ENCODE results near the gene EVI5. TPM values are rescaled to one million over a fixed set of nuclear protein-coding genes. Genes with fewer than 3 reads are reported as not detected.
"Not testable (repeated sequence)": the region's sequence is repeated elsewhere in the genome, so short reads cannot be mapped to it uniquely, and the experiment has no call there.

The EVI5 gene
- total RNA-seq, 2 donors from 2014 or later: 47.4 to 54.3 TPM

DNA sequence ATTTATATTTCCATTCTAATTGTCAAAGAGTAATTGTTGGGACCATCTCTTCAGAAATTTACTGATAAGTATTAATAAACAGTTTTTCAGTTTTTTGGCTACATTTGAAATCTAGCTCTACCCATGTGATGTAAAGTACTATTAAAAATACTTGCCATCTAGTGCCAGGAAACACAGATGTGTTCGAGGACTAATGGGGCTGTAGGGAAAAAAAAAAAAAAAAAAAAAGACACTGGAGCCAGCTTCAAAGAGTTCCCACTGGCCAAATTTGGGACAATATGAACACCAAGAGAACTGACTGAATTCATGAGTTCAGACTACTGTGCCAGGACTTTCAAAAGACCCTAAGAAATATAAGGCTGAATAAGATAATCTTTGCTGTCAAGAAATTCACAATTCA is 233.0 kb downstream of the EVI5 start:
- DNase-seq (ENCODE audit: low spot score): no peak
- intact Hi-C loops (cut with DNase I): no loop called here

DNA sequence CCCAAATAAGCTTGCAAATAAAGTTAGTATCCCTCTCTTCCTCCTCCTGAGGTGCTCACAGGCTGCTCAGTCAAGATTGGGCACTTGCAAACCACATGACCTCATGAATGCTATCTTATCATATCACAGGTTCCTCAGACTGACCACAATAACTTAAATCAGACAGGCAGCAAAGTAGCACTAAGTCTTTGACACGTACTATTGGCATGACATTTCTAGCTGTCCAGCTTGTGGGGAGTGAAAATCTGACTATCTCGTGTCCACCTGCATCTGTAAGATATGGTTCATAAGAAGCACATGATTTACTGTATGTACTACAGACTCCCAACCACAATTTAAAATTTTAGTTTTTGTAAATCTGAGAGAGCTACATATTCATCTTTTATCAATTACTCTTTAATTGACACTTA is 240.1 kb downstream of the EVI5 start:
- intact Hi-C loops (cut with DNase I): no loop called here
- no peak for DNase-seq (ENCODE audit: low spot score)

DNA sequence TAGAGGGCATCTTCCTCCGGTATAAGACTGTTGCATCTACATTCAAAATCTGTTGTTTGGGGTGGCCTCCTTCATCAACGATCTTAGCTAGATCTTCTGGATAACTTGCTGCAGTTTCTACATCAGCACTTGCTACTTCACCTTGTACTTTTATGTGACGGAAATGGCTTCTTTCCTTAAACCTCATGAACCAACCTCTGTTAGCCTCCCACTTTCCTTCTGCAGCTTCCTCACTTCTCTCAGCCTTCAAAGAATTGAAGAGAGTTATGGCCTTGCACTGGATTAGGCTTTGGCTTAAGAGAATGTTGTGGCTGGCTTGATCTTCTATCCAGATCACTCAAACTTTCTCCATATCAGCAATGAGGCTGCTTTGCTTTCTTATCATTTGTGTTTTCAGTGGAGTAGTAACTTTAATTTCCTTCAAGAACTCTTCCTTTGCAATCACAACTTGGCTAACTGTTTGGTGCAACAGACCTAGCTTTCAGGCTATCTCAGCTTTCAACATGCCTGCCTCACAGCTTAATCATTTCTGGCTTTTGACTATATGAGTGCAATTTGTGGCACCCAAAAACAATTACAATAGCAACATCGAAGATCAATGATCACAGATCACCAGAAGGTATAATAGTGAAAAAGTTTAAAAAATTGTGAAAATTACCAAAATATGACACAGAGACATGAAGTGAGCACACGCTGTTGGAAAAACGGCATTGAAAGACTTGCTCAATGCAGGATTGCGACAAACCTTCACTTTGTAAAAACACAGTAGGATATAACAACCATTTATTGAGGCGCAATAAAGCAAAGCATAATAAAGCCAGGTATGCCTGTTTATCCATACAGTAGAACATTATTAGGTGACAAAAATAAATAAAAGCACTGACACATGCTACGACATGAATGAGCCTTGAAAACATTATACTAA is 241.5 kb downstream of the EVI5 start:
- no peak for DNase-seq (ENCODE audit: low spot score)
- intact Hi-C loops (cut with DNase I): no loop called here

DNA sequence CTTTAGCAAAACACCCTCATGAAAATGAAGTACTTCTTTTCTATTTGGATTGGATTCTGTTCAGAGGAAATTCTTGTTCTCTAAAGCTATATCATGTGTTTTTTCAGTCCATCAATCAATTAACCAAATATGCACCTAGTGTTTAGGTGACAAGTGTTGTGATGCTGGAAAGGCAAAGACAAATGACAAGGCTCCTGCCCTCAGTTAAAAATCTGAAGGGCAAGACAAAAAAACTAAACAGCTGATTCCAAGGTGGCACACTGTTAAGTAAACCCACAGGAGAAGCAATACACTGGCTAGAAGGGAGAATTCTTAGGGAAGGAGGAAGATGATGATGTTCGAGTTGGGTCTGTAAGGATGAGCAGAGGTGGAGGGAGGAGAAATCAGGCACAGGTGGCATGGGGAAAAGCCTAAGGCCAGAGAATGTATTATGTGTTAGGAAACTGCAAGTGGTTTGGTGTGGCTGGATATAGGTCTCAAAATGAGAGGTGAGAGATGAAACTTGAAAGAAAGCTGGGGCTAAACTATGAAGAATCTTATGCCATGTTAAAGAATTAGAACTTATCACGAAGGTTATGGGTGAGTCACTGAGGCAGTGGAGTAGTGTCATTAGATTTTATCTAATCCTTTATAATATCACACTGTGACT is 246.4 kb downstream of the EVI5 start:
- DNase-seq (ENCODE audit: low spot score): no peak
- intact Hi-C loops (cut with DNase I): no loop called here

DNA sequence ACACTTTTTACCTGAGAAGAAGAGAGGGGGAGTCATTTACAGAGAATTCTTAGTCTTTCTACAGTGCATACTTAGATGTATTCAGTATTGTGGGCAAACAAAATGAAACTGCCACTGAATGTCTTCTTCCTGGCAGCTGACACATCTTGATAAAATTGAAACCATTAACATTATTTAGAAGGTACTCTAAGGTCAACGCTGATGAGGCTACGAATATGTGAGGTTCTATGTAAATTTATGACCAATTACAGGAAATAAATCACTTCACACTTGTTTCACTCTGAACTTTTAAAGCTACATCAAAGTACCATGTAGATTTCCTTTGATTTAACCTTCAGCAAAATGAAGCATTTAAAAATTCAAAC is 246.9 kb downstream of the EVI5 start:
- no peak for DNase-seq (ENCODE audit: low spot score)
- intact Hi-C loops (cut with DNase I): no loop called here

DNA sequence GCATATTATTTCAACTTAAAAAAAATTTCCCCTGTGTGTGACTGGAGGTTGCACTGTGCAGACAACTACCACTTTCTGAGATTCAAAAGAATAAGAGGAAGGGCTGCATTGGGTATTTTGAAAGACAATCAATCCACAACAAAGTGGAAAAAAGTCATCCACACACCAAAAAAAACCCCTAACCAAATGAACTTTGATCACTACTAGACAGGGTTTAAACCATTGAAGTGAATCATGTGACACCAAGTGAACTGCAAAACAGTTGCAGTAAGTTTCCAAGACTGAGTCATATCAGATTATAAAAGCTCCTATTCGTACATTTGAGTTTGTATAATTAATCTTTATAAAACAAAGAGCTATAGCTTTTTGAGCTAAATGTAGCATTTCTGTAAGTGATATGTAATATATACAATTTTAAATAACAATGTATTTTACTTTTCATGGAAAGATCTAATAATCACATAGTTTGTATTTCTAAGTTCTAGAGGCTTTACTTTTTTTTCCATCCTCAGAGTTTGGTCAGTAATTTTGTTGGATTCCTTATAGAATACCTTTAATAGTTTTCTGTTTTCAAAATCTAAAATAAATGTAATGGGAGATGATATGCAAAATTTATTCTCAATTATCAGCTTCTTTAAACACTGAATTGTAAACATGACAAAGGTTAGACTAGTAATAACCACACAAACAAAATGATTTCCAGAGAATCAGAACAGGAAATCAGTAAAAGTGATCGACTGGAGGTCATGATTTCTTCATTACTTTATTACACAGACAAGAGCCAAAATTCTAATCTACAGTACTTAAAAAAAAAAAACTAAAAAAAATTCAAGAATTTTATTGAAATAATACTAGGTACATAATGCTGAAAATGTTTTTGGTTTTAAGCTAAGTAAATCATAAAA is 247.7 kb downstream of the EVI5 start:
- intact Hi-C loops (cut with DNase I): no loop called here
- no peak for DNase-seq (ENCODE audit: low spot score)

DNA sequence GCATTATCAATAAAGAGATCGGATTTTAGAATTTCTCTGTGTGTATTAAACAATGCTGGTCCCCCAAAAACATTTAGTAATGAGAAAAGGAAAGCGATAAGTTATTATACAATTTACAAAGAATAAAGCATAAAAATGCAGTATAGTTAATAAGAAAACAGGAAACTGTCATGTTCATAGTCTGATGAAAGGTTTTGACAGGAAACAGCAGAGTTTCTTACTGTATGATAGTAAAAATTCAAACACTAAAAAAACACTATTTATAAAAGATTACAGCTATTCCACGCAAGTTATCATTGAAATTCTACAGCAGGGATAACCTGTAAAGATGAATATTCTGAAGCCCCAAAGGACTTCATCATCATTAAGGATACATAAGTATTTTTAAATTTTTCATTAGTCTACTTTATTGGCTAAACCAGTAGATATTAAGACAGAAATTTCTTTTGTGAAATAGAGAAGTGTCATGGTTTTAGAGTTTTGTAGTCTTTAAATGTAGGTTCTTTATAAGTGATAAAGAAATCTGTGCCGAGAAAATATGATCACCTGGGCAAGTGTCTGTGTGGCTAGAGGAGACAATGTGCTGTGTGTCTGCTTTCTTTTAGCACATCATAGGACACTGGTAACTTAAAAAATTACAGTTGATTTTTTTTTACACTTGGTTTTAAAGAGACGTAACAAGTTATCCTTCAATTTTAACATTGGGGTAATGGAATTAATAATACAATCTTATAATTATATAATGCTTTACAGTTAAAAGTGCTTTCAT is 248.5 kb downstream of the EVI5 start:
- intact Hi-C loops (cut with DNase I): no loop called here
- no peak for DNase-seq (ENCODE audit: low spot score)

DNA sequence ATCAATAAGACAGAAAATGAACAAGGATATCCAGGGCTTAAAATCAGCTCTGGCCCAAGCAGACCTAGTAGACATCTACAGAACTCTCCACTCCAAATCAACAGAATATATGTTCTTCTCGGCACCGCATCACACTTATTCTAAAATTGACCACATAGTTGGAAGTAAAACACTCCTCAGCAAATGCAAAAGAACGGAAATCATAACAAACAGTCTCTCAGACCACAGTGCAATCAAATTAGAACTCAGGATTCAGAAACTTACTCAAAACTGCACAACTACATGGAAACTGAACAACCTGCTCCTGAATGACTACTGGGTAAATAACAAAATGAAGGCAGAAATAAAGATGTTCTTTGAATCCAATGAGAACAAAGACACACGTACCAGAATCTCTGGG is 252.5 kb downstream of the EVI5 start:
- intact Hi-C loops (cut with DNase I); DNase-seq (ENCODE audit: low spot score): not testable (repeated sequence)

DNA sequence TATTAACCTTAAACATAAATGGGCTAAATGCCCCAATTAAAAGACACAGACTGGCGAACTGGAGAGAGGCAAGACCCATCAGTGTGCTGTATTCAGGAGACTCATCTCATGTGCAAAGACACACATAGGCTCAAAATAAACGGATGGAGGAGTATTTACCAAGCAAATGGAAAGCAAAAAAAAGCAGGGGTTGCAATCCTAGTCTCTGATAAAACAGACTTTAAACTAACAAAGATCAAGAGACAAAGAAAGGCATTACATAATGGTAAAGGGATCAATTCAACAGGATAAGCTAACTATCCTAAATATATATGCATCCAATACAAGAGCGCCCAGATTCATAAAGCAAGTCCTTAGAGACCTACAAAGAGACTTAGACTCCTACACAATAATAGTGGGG is 253.0 kb downstream of the EVI5 start:
- DNase-seq (ENCODE audit: low spot score); intact Hi-C loops (cut with DNase I): not testable (repeated sequence)

DNA sequence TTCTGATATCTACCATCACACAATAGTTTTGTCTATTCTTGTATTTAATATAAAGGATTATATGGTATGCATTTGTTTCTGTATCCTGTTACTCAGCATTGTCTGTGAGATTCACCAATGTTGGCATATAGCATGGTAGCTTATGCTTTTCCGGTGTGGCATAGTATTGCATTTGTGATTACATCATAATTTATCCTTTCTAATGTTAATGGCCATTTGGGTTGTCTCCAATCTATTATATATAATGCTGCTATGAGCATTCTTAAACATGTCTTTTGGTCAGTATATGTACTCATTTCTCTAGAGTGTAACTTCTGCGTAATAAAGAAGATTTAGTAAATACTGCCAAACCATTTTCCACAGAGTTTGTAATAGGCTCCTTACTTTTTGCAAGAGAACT is 257.2 kb downstream of the EVI5 start:
- intact Hi-C loops (cut with DNase I): no loop called here
- no peak for DNase-seq (ENCODE audit: low spot score)

DNA sequence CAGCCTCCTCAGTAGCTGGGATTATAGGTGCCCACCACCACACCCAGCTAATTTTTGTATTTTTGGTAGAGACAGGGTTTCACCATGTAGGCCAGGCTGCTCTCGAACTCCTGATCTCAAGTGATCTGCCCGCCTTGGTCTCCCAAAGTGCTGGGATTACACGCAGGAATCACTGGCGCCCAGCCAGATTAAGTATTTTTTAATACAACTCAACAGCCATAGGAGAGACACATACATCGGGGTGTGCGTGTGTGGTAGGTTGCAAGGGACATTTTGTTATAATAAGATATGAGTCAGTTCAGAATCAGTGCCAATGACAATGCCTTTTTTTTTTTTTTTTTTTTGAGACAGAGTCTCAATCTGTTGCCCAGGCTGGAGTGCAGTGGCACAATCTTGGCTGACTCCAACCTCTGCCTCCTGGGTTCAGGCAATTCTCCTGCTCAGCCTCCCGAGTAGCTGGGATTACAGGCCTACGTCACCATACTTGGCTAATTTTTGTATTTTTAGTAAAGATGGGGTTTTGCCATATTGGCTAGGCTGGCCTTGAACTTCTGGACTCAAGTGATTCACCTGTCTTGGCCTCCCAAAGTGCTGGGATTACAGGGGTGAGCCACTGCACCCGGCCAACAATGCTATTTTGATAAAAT is 259.8 kb downstream of the EVI5 start:
- intact Hi-C loops (cut with DNase I): not testable (repeated sequence)

DNA sequence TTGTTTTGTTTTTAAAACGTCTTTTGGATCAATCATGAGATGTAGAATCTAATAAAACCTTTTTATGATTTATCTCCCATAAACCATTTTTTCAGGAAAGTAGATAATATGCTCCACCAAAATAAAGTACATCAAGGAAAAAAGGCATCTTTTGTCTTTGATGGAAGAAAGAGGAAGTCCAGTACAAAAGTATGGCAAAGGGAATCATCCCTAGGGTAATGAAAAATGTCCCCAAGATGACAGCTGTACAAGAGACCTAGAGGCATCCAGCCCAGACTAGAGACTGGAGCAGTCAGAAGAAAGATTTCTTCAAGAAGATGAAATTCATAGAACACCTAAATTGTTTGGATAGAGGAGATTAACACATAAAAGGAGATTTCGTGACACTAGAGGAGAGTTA is 265.9 kb downstream of the EVI5 start:
- intact Hi-C loops (cut with DNase I): no loop called here
- no peak for DNase-seq (ENCODE audit: low spot score)

More for the DNA sequence above, 259.8 kb downstream of the EVI5 start:
- not testable (repeated sequence) for DNase-seq (ENCODE audit: low spot score)

DNA sequence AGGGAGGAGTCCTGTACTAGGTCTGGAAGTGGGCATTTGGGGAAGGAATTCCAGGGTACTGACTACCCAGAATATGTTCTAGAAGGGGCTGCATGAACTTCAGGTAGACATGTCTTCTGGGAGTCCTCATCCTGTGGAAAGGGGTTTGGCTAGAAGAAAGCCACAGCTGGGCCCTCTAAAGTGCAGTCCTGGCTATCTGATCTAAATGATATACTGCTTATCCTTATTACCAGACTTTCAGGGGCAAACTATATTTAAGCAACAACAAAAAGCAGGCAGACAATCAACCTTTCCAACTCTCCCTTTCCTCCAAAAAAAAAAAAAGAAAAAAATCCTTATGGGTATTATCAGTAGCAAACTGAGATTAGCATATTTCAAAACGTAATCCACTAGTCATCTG is 268.3 kb downstream of the EVI5 start:
- intact Hi-C loops (cut with DNase I): no loop called here
- DNase-seq (ENCODE audit: low spot score): no peak

DNA sequence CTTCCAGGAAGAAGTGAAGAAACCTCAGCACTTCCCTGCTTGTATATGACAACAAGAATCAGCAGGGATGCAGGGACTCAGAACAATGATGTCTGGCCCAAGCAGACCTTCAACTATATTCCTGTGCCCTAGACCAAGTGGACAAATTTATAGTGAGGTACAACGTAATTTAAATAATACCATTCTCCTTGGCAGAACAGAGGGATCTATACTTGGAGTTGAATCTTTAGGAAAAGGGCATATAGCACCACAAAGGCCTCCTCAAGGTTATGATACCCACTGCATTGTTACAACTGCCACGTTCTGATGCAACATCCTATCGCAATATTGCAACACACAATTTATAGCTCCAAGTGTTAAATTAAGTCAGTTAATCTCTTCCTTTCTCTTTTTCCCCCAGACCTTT is 269.1 kb downstream of the EVI5 start:
- intact Hi-C loops (cut with DNase I): no loop called here
- no peak for DNase-seq (ENCODE audit: low spot score)

DNA sequence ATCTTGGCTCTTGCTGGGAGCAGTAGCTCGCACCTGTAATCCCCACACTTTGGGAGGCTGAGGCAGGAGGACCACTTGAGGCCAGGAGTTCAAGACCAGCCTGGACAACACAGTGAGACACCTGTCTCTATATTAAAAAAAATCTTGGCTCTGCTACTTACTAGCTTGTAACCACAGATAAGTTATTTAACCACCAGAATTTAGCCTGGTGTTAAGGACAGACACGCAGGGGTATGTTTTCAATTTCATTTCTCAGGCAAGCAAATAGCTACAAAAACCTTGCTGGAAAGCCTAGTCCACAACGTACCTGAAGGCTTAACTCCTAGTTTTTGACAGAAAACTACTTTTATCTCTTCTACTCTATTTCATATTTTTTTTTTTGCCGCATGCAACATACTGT is 273.4 kb downstream of the EVI5 start:
- DNase-seq (ENCODE audit: low spot score): no peak
- intact Hi-C loops (cut with DNase I): no loop called here

DNA sequence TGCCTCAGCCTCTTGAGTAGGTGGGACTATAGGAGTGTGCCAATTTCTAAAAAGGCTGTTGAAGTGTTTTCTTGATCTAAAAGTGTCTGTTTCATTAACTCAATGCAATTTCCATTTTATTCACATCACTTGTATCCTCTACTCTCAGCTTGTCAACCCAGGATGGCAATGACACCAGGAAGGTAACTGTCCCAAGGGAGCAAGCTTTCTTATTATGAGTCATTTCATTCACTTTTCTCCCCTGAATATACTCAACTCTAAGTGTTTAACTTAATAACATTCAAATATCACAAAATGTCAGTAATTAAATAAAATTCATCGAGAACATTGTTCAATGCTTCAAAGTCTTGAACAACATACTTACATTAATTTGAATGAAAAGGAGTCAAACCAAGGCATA is 275.3 kb downstream of the EVI5 start:
- DNase-seq (ENCODE audit: low spot score): no peak

DNA sequence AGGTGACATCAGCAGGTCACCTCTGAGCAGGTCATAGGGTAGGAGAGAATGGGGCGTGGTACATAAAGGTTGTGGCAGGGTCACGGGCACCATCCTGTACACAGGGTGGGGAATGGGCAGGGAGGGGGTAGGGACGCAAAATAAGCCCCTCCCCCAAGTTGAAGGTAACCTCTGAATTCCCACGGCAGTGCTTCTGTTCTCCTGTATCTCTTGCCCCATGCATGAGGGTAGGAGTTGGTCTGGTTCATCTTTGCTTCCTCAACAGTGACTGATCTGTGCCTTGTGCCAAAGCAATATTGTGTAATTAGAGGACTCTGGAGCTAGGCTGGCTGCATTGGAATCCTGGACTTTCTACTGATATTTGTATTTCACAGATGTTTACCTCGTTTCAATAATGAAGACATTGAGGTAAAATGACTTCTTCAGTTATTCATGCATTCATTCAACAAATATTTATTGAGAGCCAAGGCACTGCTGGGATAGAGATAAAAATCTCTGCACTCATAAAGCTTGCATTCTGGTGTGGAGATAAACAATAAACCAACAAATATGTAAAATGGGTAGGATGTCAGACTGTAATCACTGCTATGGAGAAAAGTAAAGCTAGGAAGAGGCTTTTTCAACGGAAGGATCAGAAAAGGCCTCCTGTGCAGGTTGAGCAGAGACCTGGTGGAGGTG is 279.8 kb downstream of the EVI5 start:
- no peak for DNase-seq (ENCODE audit: low spot score)
- intact Hi-C loops (cut with DNase I): no loop called here

More for the DNA sequence above, 275.3 kb downstream of the EVI5 start:
- intact Hi-C loops (cut with DNase I): no loop called here

Data from posterior vena cava (tissue), 2 donors.